Right lobe of liver (tissue), 6 donors: Measurements from ENCODE around the gene ULBP2. TPM values are rescaled to one million over a fixed set of nuclear protein-coding genes. Genes with fewer than 3 reads are reported as not detected.

ENCODE experiments used
- ATAC-seq, 4 donors: fragments of 200-7000 bp; cut with Tn5 transposase; one replicate each; pipeline ENCODE4 v1.9.1; 2020; ENCODE audit warnings: mild to moderate bottlenecking in 4 of 4, moderate library complexity in 4 of 4
- DNase-seq, 3 donors: peaks; one replicate each; pipeline ENCODE4 v3.0.0-alpha.2; 2020
- H3K27ac ChIP-seq, 3 donors: fragments of 200-600 bp; one replicate each; pipeline ENCODE4 v1.8.0; 2022
- H3K27me3 ChIP-seq, 2 donors: fragments of 200-600 bp; one replicate each; pipeline ENCODE4 v1.8.0; 2022
- H3K36me3 ChIP-seq, 4 donors: fragments of 200-600 bp; sonication (generic) in 1 of 4; one replicate each; pipeline versions ENCODE4 v1.5.1 to v1.8.0; 2017 to 2022; ENCODE audit warnings: control low read depth in 1 of 4
- H3K4me1 ChIP-seq, 4 donors: fragments of 200-600 bp; sonication (generic) in 1 of 4; one replicate each; pipeline versions ENCODE4 v1.5.1 to v1.8.0; 2017 to 2022; ENCODE audit warnings: control low read depth in 1 of 4
- H3K4me3 ChIP-seq, 3 donors: fragments of 200-600 bp; one replicate each; pipeline ENCODE4 v1.8.0; 2022
- H3K9me3 ChIP-seq, 4 donors: fragments of 200-600 bp; sonication (generic) in 1 of 4; one replicate each; pipeline versions ENCODE4 v1.5.1 to v1.8.0; 2017 to 2022; ENCODE audit warnings: control low read depth in 1 of 4
- CTCF ChIP-seq, 4 donors: fragments of 200-600 bp in 3 of 4; fragments of 450-650 bp in 1 of 4; IDR thresholded peaks; one replicate each; pipeline versions ENCODE4 v1.5.1 to v1.8.0; 2016 to 2022; ENCODE audit warnings: antibody characterized with exemption in 4 of 4, mild to moderate bottlenecking in 2 of 4
- POLR2A ChIP-seq: fragments of 450-650 bp; IDR thresholded peaks from one replicate; pipeline ENCODE4 v1.6.1; 2017; ENCODE audit warnings: antibody characterized with exemption, mild to moderate bottlenecking
- WGBS: methylation state at CpG from one replicate; pipeline ENCODE4 v1.1.6; 2018; ENCODE audit warnings: low coverage, low lambda C conversion rate; ENCODE audit not compliant: insufficient coverage; ENCODE audit errors: missing lambda C conversion rate; 5-methylcytosine and 5-hydroxymethylcytosine counted together
- intact Hi-C, 2 donors: fragments of 100-400 bp; cut with DNase I; formaldehyde crosslinking; loops; one replicate each; pipeline versions ENCODE4 v1.11.2 to v1.14.1; 2022
- total RNA-seq, 6 experiments: library from RNA; depleted of rRNA in 2 of 6; stranded (reverse); fragments of >200 nt in 2 of 6; fragmentation: NEBNext Ultra II Directional in 3 of 6; extraction: Animal tissue kit (Norgen Biotek cat#: 25700) in 3 of 6; gene quantifications; one replicate each; pipeline versions ENCODE4 v1.1.0 to v1.2.4, GENCODE V29; 2016 to 2023
- donor health status: DM: no; HTN: yes; CAD: no.
- donor health status: DM: no; HTN: no; CAD: no.
- donor health status: DM: no; HTN: no; CAD: no.
- donor health status: DM: no; HTN: yes; CAD: no.
- donor health status: DM: no; HTN: yes; CAD: no.

ULBP2 gene
- total RNA-seq, 6 experiments from 2014 or later, result 0.20 to 1.1 (median 0.26) TPM

- peak in 1 of 4 donors; percentile 11 for ATAC-seq
- intact Hi-C loops, result no loop called here
- Histone ChIP-seq H3K9me3 (no peaks in the 10 kb centered on the region), H3K27ac (no peak overlapping the region), H3K27me3 (no peaks in the 10 kb centered on the region), H3K4me3 (no peak overlapping the region), H3K4me1 (no peaks in the 10 kb centered on the region), H3K36me3 (no peaks in the 10 kb centered on the region)
- peak in 1 of 3 donors; percentile 18 for DNase-seq
- WGBS, result 93% methylated on average over 2 of the region's 2 CpGs
- TF ChIP-seq CTCF (IDR thresholded peaks at IDR 0.05) (no peak), POLR2A (no peak)
These were observed 28.7 kb upstream of the ULBP2 start for GRCh38 chr6:149913085-149913484.

GRCh38 chr6:149913540-149914240 is 28.1 kb upstream of the ULBP2 start:
- no peak overlapping the region for H3K27ac ChIP-seq
- no peak for ATAC-seq
- no peaks in the 10 kb centered on the region for H3K36me3 ChIP-seq
- H3K4me1 ChIP-seq, result no peaks in the 10 kb centered on the region
- no peaks in the 10 kb centered on the region for H3K9me3 ChIP-seq
- intact Hi-C loops, result no loop called here
- no peak overlapping the region for H3K4me3 ChIP-seq
- TF ChIP-seq CTCF (IDR thresholded peaks at IDR 0.05), result no peak
- no peak for TF ChIP-seq POLR2A
- H3K27me3 ChIP-seq, result no peaks in the 10 kb centered on the region
- DNase-seq, result peak in 1 of 3 donors; percentile 14
- WGBS, result 69% methylated on average over 7 of the region's 9 CpGs

- DNase-seq, result no peak
- WGBS, result 86% methylated on average over 10 of the region's 10 CpGs
- Histone ChIP-seq H3K27ac (no peak overlapping the region), H3K36me3 (no peaks in the 10 kb centered on the region), H3K9me3 (no peaks in the 10 kb centered on the region), H3K27me3 (no peaks in the 10 kb centered on the region), H3K4me3 (no peak overlapping the region), H3K4me1 (no peaks in the 10 kb centered on the region)
- intact Hi-C loops, result no loop called here
- TF ChIP-seq CTCF (IDR thresholded peaks at IDR 0.05) (no peak), POLR2A (no peak)
- no peak for ATAC-seq
These were observed 25.6 kb upstream of the ULBP2 start for GRCh38 chr6:149915970-149916865.

GRCh38 chr6:149917679-149918078 is 24.1 kb upstream of the ULBP2 start:
- WGBS, result 90% methylated on average over 2 of the region's 2 CpGs
- DNase-seq (no peak), ATAC-seq (no peak)
- Histone ChIP-seq H3K4me3 (no peak overlapping the region), H3K9me3 (no peaks in the 10 kb centered on the region), H3K4me1 (no peaks in the 10 kb centered on the region), H3K36me3 (no peaks in the 10 kb centered on the region), H3K27me3 (no peaks in the 10 kb centered on the region), H3K27ac (no peak overlapping the region)
- no peak for TF ChIP-seq CTCF (IDR thresholded peaks at IDR 0.05)
- TF ChIP-seq POLR2A, result no peak
- intact Hi-C loops, result no loop called here
